GM12873 (cell line): ENCODE data around the gene ACAN.

Experiments used
- CTCF ChIP-seq: IDR thresholded peaks from 2 replicates; pipeline ENCODE4 v1.5.1; 2012; ENCODE audit warnings: low read depth, mild to moderate bottlenecking, moderate library complexity, low read length, control low read depth; ENCODE audit not compliant: insufficient read depth; ENCODE audit errors: missing control alignments

Gene ACAN

GRCh38 chr15:88832820-88833730 lies 29.8 kb downstream of the ACAN start:
- TF ChIP-seq CTCF, result no peak

GRCh38 chr15:88833731-88834100 lies 30.5 kb downstream of the ACAN start:
- no peak for TF ChIP-seq CTCF

- TF ChIP-seq CTCF, result peak; percentile 72
Observed at GRCh38 chr15:88834211-88834812, 31.1 kb downstream of the ACAN start.

- TF ChIP-seq CTCF, result no peak
Observed at GRCh38 chr15:88835119-88835518, 31.9 kb downstream of the ACAN start.

- TF ChIP-seq CTCF, result no peak
Observed at GRCh38 chr15:88835646-88836045, 32.4 kb downstream of the ACAN start.

- no peak for TF ChIP-seq CTCF
Observed at GRCh38 chr15:88838667-88839066, 35.4 kb downstream of the ACAN start.

- no peak for TF ChIP-seq CTCF
Observed at GRCh38 chr15:88839146-88839545, 35.9 kb downstream of the ACAN start.
